HepG2 (cell line): ENCODE results near the gene RNPS1.

ENCODE experiments used
- CBFB ChIP-seq: sonication (generic); formaldehyde crosslinking; IDR thresholded peaks from 2 replicates; pipeline ENCODE4 v1.4.0; 2020; ENCODE audit warnings: missing genetic modification reagents
- CEBPB ChIP-seq: IDR thresholded peaks from 2 replicates; pipeline ENCODE4 v1.6.1; 2011; ENCODE audit warnings: low read depth, low read length, improper control_type of control experiment, borderline replicate concordance
- EZH2 ChIP-seq: conservative IDR thresholded peaks from 2 replicates; pipeline ENCODE4 v1.6.1; 2012; ENCODE audit warnings: mild to moderate bottlenecking, low read depth, low read length, moderate library complexity
- GPN1 ChIP-seq: sonication (generic); formaldehyde crosslinking; IDR thresholded peaks from 2 replicates; pipeline ENCODE4 v1.5.1; 2020; ENCODE audit warnings: missing genetic modification reagents, borderline replicate concordance
- KDM5A ChIP-seq: fragments of 200-600 bp; sonication (generic); IDR thresholded peaks from 2 replicates; pipeline ENCODE4 v1.7.0; 2018; ENCODE audit warnings: antibody characterized with exemption, mild to moderate bottlenecking, low read length, borderline replicate concordance
- PHB2 ChIP-seq: fragments of 450-650 bp; IDR thresholded peaks from 2 replicates; pipeline ENCODE4 v1.6.1; 2018; ENCODE audit not compliant: partially characterized antibody
- SUZ12 ChIP-seq: fragments of 150-350 bp; IDR thresholded peaks from 2 replicates; pipeline ENCODE4 v1.6.1; 2014; ENCODE audit warnings: low read depth, low read length
- U2AF2 ChIP-seq: fragments of 200-400 bp; formaldehyde crosslinking; IDR thresholded peaks from 2 replicates; pipeline ENCODE4 v1.6.1; 2017; ENCODE audit warnings: low read depth, mild to moderate bottlenecking, low read length
- ZSCAN29 ChIP-seq: sonication (generic); formaldehyde crosslinking; conservative IDR thresholded peaks from 2 replicates; pipeline ENCODE4 v1.4.0; 2020; ENCODE audit warnings: mild to moderate bottlenecking, missing genetic modification reagents
- TF ChIP-seq, protein P1 (sequence below): sonication (generic); formaldehyde crosslinking; IDR thresholded peaks from 2 replicates; pipeline ENCODE4 v1.5.0; 2020; ENCODE audit warnings: mild to moderate bottlenecking, missing genetic modification reagents, moderate library complexity

DNA sequence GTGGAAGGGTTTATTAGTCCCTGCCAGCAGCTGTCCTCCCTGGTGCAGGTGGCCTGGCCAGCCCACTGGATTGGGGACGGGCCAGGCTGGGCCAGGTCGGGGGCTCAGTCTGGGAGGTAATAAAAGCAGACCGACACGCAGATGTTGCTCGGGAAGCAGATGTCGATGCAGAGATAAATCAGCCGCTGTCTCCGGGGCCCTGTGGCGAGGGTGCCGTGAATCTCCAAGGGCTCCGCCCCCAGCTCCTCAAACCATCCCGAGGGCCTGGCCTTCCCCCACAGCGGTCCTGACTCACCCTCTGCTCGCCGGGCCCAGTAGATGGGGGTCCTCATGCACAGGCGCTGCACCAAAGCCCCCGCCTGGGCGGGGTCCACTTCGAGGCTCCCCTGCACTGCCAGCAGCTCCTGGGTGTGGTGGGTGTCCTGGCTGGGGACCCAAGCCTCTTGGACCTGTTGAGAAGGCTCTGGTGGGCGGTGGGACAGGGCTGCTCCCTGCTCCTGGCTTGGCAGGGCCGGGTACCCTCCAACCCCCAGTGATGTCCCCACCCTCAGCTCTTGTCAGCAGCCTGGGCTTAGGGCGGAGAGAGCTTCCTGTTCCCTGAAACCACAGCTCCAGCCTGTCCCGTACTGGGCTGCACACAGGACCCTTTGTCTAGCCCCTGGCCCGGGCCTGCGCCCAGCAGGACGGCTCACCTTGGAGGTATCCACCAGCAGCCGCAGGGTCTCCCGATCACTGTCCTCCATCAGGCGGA lies 58.5 kb downstream of the RNPS1 start:
- TF ChIP-seq CBFB (CRISPR knock-in tag), result no peak
- TF ChIP-seq PHB2, result no peak
- no peak for TF ChIP-seq ZSCAN29
- TF ChIP-seq GPN1 (CRISPR knock-in tag), result no peak
- no peak for TF ChIP-seq KDM5A
- no peak for TF ChIP-seq EZH2
- no peak for TF ChIP-seq CEBPB
- TF ChIP-seq SUZ12, result no peak
- TF ChIP-seq, protein P1, sequence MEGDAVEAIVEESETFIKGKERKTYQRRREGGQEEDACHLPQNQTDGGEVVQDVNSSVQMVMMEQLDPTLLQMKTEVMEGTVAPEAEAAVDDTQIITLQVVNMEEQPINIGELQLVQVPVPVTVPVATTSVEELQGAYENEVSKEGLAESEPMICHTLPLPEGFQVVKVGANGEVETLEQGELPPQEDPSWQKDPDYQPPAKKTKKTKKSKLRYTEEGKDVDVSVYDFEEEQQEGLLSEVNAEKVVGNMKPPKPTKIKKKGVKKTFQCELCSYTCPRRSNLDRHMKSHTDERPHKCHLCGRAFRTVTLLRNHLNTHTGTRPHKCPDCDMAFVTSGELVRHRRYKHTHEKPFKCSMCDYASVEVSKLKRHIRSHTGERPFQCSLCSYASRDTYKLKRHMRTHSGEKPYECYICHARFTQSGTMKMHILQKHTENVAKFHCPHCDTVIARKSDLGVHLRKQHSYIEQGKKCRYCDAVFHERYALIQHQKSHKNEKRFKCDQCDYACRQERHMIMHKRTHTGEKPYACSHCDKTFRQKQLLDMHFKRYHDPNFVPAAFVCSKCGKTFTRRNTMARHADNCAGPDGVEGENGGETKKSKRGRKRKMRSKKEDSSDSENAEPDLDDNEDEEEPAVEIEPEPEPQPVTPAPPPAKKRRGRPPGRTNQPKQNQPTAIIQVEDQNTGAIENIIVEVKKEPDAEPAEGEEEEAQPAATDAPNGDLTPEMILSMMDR (CRISPR knock-in tag), result no peak
- no peak for TF ChIP-seq U2AF2
